Left ventricle myocardium inferior (tissue), 1 donor: ENCODE results near the gene SGSM2. TPM values are rescaled to one million over a fixed set of nuclear protein-coding genes. Genes with fewer than 3 reads are reported as not detected.

Source experiments
- DNase-seq: peaks from one replicate; pipeline ENCODE4 v3.0.0-alpha.2; 2020
- H3K27ac ChIP-seq: fragments of 200-600 bp; replicated peaks from 2 replicates; pipeline ENCODE4 v1.8.0; 2021
- H3K27me3 ChIP-seq: fragments of 200-600 bp; 2 replicates; pipeline ENCODE4 v1.8.0; 2021; ENCODE audit warnings: low read depth
- H3K36me3 ChIP-seq: fragments of 200-600 bp; 2 replicates; pipeline ENCODE4 v1.8.0; 2021
- H3K4me1 ChIP-seq: fragments of 200-600 bp; 2 replicates; pipeline ENCODE4 v1.8.0; 2021
- H3K4me3 ChIP-seq: fragments of 200-600 bp; 2 replicates; pipeline ENCODE4 v1.8.0; 2021; ENCODE audit warnings: mild to moderate bottlenecking, moderate library complexity
- H3K9me3 ChIP-seq: fragments of 200-600 bp; replicated peaks from 2 replicates; pipeline ENCODE4 v1.8.0; 2021
- intact Hi-C: fragments of 100-400 bp; cut with micrococcal nuclease; formaldehyde crosslinking; loops from one replicate; pipeline ENCODE4 v1.11.0; 2022
- total RNA-seq: library from RNA; stranded (reverse); fragmentation: NEBNext Ultra II Directional; extraction: Animal tissue kit (Norgen Biotek cat#: 25700); gene quantifications from one replicate; pipeline ENCODE4 v1.2.1, GENCODE V29; 2021
- TF ChIP-seq, protein P1 (sequence below): fragments of 200-600 bp; IDR thresholded peaks from 2 replicates; pipeline ENCODE4 v1.8.0; 2021; ENCODE audit warnings: antibody characterized with exemption, mild to moderate bottlenecking, borderline replicate concordance
- donor health status: DM: no; HTN: yes; CAD: no; lungs with severe emphysema.

The SGSM2 gene
- total RNA-seq, 1 donor from 2014 or later = 24.5 TPM

DNA sequence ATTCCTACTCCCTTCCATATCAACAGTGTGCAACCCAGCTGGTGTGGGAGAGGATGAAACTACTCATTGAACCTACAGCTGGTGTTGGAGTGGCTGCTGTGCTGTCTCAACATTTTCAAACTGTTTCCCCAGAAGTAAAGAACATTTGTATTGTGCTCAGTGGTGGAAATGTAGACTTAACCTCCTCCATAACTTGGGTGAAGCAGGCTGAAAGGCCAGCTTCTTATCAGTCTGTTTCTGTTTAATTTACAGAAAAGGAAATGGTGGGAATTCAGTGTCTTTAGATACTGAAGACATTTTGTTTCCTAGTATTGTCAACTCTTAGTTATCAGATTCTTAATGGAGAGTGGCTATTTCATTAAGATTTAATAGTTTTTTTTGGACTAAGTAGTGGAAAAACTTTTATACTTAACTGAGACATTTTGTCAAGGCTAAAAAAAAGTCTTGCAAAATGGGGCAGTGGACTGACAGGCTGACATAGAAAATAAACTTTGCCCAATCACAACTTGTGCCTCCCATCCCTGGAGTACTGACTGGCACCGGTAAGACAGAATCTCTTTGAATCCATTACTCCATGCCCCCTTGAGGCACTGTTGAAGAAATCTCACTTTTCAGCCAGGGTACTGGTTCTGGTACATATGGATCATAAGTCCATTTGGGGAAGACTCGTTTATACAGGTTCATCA lies 13.5 kb upstream of the SGSM2 start:
- no peak for DNase-seq
- Histone ChIP-seq H3K4me1 (no peaks in the 10 kb centered on the region), H3K36me3 (peaks cover 75% of the 10 kb centered on the region), H3K27me3 (no peaks in the 10 kb centered on the region), H3K9me3 (no peaks in the 10 kb centered on the region), H3K4me3 (no peak overlapping the region), H3K27ac (no peak overlapping the region)
- TF ChIP-seq, protein P1, sequence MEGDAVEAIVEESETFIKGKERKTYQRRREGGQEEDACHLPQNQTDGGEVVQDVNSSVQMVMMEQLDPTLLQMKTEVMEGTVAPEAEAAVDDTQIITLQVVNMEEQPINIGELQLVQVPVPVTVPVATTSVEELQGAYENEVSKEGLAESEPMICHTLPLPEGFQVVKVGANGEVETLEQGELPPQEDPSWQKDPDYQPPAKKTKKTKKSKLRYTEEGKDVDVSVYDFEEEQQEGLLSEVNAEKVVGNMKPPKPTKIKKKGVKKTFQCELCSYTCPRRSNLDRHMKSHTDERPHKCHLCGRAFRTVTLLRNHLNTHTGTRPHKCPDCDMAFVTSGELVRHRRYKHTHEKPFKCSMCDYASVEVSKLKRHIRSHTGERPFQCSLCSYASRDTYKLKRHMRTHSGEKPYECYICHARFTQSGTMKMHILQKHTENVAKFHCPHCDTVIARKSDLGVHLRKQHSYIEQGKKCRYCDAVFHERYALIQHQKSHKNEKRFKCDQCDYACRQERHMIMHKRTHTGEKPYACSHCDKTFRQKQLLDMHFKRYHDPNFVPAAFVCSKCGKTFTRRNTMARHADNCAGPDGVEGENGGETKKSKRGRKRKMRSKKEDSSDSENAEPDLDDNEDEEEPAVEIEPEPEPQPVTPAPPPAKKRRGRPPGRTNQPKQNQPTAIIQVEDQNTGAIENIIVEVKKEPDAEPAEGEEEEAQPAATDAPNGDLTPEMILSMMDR = no peak
- intact Hi-C loops = no loop called here

DNA sequence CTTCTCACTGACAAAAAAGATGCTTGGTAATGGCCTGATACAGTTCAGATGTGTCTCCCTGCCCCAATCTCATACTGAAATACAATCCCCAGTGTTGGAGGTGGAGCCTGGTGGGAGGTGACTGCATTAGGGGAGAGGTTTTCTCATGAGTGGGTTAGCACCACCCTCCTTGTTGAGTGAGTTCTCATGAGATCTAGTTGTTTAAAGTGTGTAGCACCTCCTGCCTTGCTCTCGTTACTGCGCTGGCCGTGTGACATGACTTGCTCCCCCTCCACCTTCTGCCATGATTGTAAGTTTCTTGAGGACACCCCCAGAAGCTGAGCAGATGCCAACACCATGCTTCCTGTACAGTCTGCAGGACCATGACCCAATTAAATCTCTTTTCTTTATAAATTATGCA lies 6.0 kb upstream of the SGSM2 start:
- intact Hi-C loops = no loop called here
- H3K36me3 ChIP-seq = peaks cover 88% of the 10 kb centered on the region

DNA sequence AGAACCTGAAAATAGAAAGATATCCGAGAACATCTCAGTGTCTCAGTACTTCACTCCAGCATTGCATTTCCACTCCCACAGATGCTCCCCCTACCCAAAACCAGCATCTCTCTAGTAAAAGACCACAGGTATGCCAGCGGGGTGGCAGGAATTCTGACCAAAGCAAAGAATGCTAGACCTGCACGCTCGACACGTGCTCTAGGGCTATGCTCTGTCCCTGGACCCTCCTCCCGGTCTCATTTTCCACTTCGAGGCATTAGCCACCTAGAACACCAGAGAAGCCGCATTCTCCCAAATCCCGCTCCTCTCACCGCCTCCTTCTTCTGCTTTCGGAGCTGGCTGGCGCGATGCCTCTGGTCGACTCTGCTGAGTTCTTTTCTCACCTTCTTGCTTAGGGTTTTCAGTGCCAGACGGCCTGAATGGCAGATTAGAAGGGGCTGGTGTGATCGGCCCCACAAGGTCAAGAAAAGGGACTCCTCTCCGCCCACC lies 1.5 kb upstream of the SGSM2 start:
- intact Hi-C loops = no loop called here
- peak overlapping the region; percentile 77 for H3K4me3 ChIP-seq
- H3K27me3 ChIP-seq = no peaks in the 10 kb centered on the region
- H3K27ac ChIP-seq = peak overlapping the region; percentile 90
- no peaks in the 10 kb centered on the region for H3K9me3 ChIP-seq
- peaks cover 38% of the 10 kb centered on the region for H3K4me1 ChIP-seq
- TF ChIP-seq, protein P1 = no peak
- H3K36me3 ChIP-seq = peaks cover 45% of the 10 kb centered on the region
- no peak for DNase-seq

More for the DNA sequence above, 6.0 kb upstream of the SGSM2 start:
- H3K4me1 ChIP-seq = peaks cover 18% of the 10 kb centered on the region
- DNase-seq = no peak
- H3K9me3 ChIP-seq = no peaks in the 10 kb centered on the region
- TF ChIP-seq, protein P1 = no peak
- H3K27me3 ChIP-seq = no peaks in the 10 kb centered on the region
- H3K27ac ChIP-seq = no peak overlapping the region
- H3K4me3 ChIP-seq = no peak overlapping the region

DNA sequence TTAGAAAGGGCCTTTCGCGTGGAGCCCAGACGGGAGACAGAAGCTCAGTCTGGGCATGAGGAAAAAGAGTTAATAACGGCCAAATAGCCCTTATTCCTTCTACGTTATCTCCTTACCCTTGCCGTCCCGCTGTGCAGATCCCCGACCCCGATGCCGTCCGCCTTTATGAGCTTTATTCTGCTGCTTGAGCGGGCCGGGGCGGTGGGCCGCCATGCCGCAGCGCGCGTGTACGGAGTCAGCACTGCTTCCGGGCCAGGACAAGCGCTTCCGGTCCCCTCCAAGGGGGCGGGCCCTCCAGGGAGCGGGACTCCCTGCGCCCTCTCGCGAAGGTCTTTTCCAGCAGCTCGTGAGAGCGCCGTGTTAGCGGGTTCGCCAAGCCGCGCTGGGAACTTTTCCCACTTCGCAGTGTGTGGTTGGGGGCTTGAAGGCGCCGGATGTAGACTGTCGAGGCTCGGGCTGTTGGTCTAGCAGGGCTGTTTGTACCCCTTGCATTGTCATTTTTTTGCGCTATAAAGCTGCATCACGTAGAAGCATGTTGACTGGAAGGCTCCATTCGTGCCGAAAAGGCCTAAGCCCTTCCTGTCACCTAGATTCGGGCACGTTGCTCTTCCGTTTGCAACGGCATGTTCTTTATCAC lies 968 bp upstream of the SGSM2 start, which contains the start of gene TSR1:
Gene TSR1 (minus strand): TSS at position 243 of the 637 bp plus-strand sequence. CDS start 30 bp downstream, at position 213.
- no peaks in the 10 kb centered on the region for H3K9me3 ChIP-seq
- H3K27me3 ChIP-seq = no peaks in the 10 kb centered on the region
- peak; percentile 92 for DNase-seq
- peaks cover 39% of the 10 kb centered on the region for H3K36me3 ChIP-seq
- H3K27ac ChIP-seq = peak within 1 kb of the TSS; percentile 90
- H3K4me1 ChIP-seq = peaks cover 38% of the 10 kb centered on the region
- peak within 1 kb of the TSS; percentile 77 for H3K4me3 ChIP-seq
- TF ChIP-seq, protein P1 = peak; percentile 40
- intact Hi-C loops = no loop called here

DNA sequence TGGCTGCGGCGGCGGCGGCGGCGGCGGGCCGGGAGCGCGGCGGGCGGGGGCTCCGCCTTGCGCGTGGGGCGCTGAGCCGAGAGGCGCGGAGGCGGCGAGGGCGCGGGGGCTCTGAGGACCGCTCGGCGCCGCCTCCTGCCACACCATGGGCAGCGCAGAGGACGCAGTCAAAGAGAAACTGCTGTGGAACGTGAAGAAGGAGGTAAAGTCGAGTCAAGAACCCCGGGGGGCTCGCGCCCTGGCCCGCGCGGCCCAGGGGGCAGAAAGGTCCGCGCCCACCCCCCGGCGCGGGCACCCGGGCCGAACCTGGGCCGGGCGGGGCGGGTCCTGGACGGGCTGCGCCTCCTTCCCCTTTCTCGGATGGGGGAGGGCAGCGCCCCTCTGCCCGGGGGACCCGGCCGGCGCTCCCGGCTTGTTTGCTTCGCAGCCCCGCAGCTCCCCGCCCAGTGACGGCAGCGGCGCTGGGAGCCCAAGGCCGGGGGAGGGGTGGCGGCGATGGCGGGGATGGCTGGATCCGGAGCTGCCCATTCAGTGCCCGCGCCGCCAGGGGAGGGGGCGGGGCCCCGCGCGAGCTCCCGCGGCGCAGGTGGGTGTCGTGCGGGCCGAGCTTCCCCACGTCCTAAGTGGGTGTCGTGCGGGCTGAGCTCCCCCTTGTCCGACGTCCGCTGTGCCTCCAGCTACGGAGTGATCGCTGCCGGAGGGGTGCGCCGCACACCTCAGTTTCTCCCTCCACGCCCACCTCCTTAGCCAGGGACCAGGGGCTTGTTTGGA lies 428 bp downstream of the SGSM2 start:
- Histone ChIP-seq H3K9me3 (no peaks in the 10 kb centered on the region), H3K27ac (peak overlapping the region; percentile 90), H3K27me3 (no peaks in the 10 kb centered on the region), H3K36me3 (peaks cover 36% of the 10 kb centered on the region), H3K4me3 (peak overlapping the region; percentile 77), H3K4me1 (peaks cover 38% of the 10 kb centered on the region)
- TF ChIP-seq, protein P1 = peak; percentile 21
- intact Hi-C loops = no loop called here
- DNase-seq = peak; percentile 67
